ENCODE measurements around the gene SRGAP1. TPM values are rescaled to one million over a fixed set of nuclear protein-coding genes. Genes with fewer than 3 reads are reported as not detected.

The SRGAP1 gene
- total and polyA plus RNA-seq, 2 of the 8 experiments (the other 6 are each of a cell fraction or from before 2014, with no cell fraction given) = 3.2 to 7.3 TPM

GRCh38 chr12:64057706-64058105 is 213.2 kb downstream of the SRGAP1 start:
- Histone ChIP-seq H2BK15ac (ENCODE audit: low read length) (no peak overlapping the region), H3K27me3 (replicated peaks in 1 of 4; ENCODE audit: control insufficient read depth in 3 of 4, extremely low read depth in 1 of 4, insufficient read depth in 3 of 4, low read length in 3 of 4) (no peaks in the 10 kb centered on the region), H3K18ac (ENCODE audit: extremely low read depth, low read length) (no peak overlapping the region), H2AK5ac (ENCODE audit: low read depth, low read length) (no peak overlapping the region), H3K4me1 (replicated peaks in 1 of 4; ENCODE audit: control insufficient read depth in 3 of 4, insufficient read depth in 4 of 4, low read length in 3 of 4) (no peaks in the 10 kb centered on the region; a peak in 1 of 7 replicates), H3K23me2 (ENCODE audit: low read depth, low read length) (no peaks in the 10 kb centered on the region), H3K23ac (ENCODE audit: insufficient read length) (no peak overlapping the region), H3K27ac (ENCODE audit: low read depth, low read length) (no peak overlapping the region), H3K9me3 (ENCODE audit: insufficient read depth in 2 of 2, low read depth in 1 of 2, low read length in 1 of 2) (no peaks in the 10 kb centered on the region), H2BK20ac (ENCODE audit: low read length) (no peak overlapping the region), H4K8ac (ENCODE audit: extremely low read depth, insufficient read depth, low read length) (no peak overlapping the region), H4K91ac (replicated peaks; ENCODE audit: insufficient read length, low read length) (no peak overlapping the region), H3K79me2 (ENCODE audit: control insufficient read depth in 1 of 2, insufficient read depth in 2 of 2, low read length in 2 of 2) (no peaks in the 10 kb centered on the region), H3K14ac (ENCODE audit: insufficient read length) (no peak overlapping the region), H3K4me2 (ENCODE audit: insufficient read depth in 1 of 2, low read depth in 2 of 2, low read length in 2 of 2) (no peak overlapping the region), H2BK12ac (ENCODE audit: low read depth, low read length) (no peak overlapping the region), H3K56ac (replicated peaks; ENCODE audit: insufficient read length, low read depth, low read length) (no peak overlapping the region), H2AFZ (ENCODE audit: low read length) (no peak overlapping the region), H3K4ac (replicated peaks; ENCODE audit: insufficient read length, low read depth, low read length) (no peak overlapping the region), H4K20me1 (replicated peaks in 1 of 2; ENCODE audit: control insufficient read depth in 1 of 2, insufficient read depth in 2 of 2, low read length in 2 of 2) (no peaks in the 10 kb centered on the region), H3K9ac (replicated peaks in 1 of 4; ENCODE audit: extremely low read depth in 1 of 4, low read depth in 3 of 4, low read length in 3 of 4) (no peak overlapping the region), H4K5ac (ENCODE audit: insufficient read length, low read depth, low read length) (no peak overlapping the region), H2BK5ac (ENCODE audit: low read depth, low read length) (no peak overlapping the region), H3K36me3 (ENCODE audit: control insufficient read depth in 2 of 4, insufficient read depth in 4 of 4, low read length in 3 of 4) (no peaks in the 10 kb centered on the region), H3K4me3 (ENCODE audit: extremely low read depth in 1 of 4, insufficient read depth in 2 of 4, low read depth in 3 of 4, low read length in 4 of 4) (no peak overlapping the region), H3K79me1 (ENCODE audit: low read depth, low read length) (no peaks in the 10 kb centered on the region), H2BK120ac (replicated peaks; ENCODE audit: low read depth, low read length) (no peak overlapping the region)
- ChIA-PET CTCF (ENCODE audit: partially characterized antibody) (no interaction called here), POLR2A (ENCODE audit: partially characterized antibody) (no interaction called here)
- FAIRE-seq = no peak
- WGBS, 2 experiments (ENCODE audit: extremely low coverage in 1 of 2, insufficient coverage in 1 of 2, insufficient read length in 1 of 2, insufficient replicate concordance in 2 of 2, low coverage in 1 of 2, low lambda C conversion rate in 2 of 2, missing lambda C conversion rate in 1 of 2) = 80% methylated on average over 3 of the region's 3 CpGs; no CpG with 5 or more reads in 1 of the 2 experiments
- DNase-seq (ENCODE audit: low read depth in 1 of 2, low spot score in 2 of 2) = no peak
- TF ChIP-seq RNF2 (IDR thresholded peaks at IDR 0.05; ENCODE audit: borderline replicate concordance, low read depth, low read length, missing control alignments, poor library complexity, severe bottlenecking) (no peak), KDM4A (IDR thresholded peaks at IDR 0.05; ENCODE audit: low read depth, low read length, severe bottlenecking) (no peak), YY1 (IDR thresholded peaks at IDR 0.05; ENCODE audit: low read depth, low read length) (no peak), SP2 (IDR thresholded peaks at IDR 0.05; ENCODE audit: low read length) (no peak), MAFK (IDR thresholded peaks at IDR 0.05; ENCODE audit: low read depth, low read length) (no peak), TAF1 (IDR thresholded peaks at IDR 0.05; ENCODE audit: low read depth, low read length) (no peak), GABPA (IDR thresholded peaks at IDR 0.05; ENCODE audit: borderline replicate concordance, insufficient read depth, low read length) (no peak), RBBP5 (IDR thresholded peaks at IDR 0.05; ENCODE audit: borderline replicate concordance, low read depth, low read length) (no peak), KDM1A (IDR thresholded peaks at IDR 0.05; ENCODE audit: borderline replicate concordance, low read length) (no peak), CEBPB (IDR thresholded peaks at IDR 0.05; ENCODE audit: low read depth, low read length) (no peak), POLR2AphosphoS5 (IDR thresholded peaks at IDR 0.05; ENCODE audit: low read depth, low read length) (no peak), CHD2 (IDR thresholded peaks at IDR 0.05; ENCODE audit: low read length) (no peak), SP4 (IDR thresholded peaks at IDR 0.05; ENCODE audit: low read length) (no peak), RXRA (IDR thresholded peaks at IDR 0.05; ENCODE audit: insufficient read depth, low read depth, low read length) (no peak), E2F6 (IDR thresholded peaks at IDR 0.05) (no peak)
